Omental fat pad (tissue), 4 donors: Measurements from ENCODE around the gene HAGH. TPM values are rescaled to one million over a fixed set of nuclear protein-coding genes. Genes with fewer than 3 reads are reported as not detected.
A peak's percentile ranks its signal among the peaks of the same experiment; 100 is the strongest.

ENCODE experiments used
- ATAC-seq: fragments of 150-250 bp; one replicate; pipeline ENCODE4 v1.9.1; 2016; ENCODE audit warnings: mild to moderate bottlenecking, moderate library complexity; ENCODE audit not compliant: low FRiP score
- DNase-seq: peaks from one replicate; pipeline ENCODE4 v3.0.0-alpha.2; 2019; ENCODE audit warnings: low spot score
- total RNA-seq, 4 donors: library from RNA; depleted of rRNA; stranded (reverse); fragments of >200 nt; gene quantifications; one replicate each; pipeline ENCODE4 v1.1.0, GENCODE V29; 2016
- TF ChIP-seq, protein P1 (sequence below), 3 donors: fragments of 450-650 bp; IDR thresholded peaks; one replicate each; pipeline ENCODE4 v1.5.1; 2016 to 2017; ENCODE audit warnings: antibody characterized with exemption in 3 of 3, mild to moderate bottlenecking in 3 of 3, moderate library complexity in 2 of 3

Gene HAGH
- total RNA-seq, 4 donors from 2014 or later: 69.8 to 130 (median 81.5) TPM

DNA sequence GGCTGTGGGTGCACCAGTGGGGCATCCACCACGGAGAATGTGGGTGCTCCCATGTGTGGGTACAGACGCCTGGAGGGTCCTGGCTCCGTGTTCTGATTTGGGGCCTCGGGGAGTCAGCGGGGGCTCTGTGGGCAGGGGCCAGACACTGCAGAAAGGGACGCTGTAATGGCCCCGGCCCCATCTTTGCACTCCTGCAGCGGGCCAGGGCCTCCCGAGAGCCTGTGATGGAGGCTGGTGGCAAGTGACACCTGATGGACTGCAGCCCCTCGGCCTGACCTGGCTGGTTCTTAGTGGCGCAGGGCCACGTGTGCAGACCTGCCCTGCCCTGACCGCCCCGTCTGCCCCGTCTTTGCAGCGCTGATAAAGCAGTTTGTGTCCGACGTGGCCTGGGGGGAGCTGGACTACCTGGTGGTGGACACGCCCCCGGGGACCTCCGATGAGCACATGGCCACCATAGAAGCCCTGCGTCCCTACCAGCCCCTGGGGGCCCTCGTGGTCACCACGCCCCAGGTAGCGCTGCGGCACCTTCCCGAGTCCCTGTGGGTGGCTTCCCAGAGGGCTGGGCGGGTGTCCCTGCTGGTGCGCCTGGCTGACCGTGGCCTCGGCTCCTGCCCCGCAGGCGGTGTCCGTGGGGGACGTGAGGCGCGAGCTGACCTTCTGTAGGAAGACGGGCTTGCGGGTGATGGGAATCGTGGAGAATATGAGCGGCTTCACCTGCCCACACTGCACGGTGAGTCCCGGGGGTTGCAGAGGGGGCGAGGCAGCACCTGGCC lies 39.1 kb downstream of the HAGH start:
- DNase-seq: no peak
- TF ChIP-seq, protein P1, sequence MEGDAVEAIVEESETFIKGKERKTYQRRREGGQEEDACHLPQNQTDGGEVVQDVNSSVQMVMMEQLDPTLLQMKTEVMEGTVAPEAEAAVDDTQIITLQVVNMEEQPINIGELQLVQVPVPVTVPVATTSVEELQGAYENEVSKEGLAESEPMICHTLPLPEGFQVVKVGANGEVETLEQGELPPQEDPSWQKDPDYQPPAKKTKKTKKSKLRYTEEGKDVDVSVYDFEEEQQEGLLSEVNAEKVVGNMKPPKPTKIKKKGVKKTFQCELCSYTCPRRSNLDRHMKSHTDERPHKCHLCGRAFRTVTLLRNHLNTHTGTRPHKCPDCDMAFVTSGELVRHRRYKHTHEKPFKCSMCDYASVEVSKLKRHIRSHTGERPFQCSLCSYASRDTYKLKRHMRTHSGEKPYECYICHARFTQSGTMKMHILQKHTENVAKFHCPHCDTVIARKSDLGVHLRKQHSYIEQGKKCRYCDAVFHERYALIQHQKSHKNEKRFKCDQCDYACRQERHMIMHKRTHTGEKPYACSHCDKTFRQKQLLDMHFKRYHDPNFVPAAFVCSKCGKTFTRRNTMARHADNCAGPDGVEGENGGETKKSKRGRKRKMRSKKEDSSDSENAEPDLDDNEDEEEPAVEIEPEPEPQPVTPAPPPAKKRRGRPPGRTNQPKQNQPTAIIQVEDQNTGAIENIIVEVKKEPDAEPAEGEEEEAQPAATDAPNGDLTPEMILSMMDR (IDR thresholded peaks at IDR 0.05): no peak
- no peak for ATAC-seq

DNA sequence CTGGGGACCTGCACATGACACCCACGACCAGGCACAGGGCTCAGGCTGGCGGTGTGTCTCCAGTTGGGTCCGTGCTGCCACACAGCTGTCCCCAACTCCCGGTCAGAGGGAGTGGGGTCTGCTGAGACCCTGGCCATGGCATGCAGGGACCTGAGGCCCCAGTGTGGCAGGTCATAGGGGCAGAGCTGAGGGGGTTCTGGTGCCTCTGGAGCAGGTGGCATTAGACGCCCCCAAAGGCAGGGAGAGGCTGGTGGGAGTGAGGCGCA lies 39.6 kb downstream of the HAGH start:
- DNase-seq (no peak), ATAC-seq (no peak)
- TF ChIP-seq, protein P1 (IDR thresholded peaks at IDR 0.05): no peak

DNA sequence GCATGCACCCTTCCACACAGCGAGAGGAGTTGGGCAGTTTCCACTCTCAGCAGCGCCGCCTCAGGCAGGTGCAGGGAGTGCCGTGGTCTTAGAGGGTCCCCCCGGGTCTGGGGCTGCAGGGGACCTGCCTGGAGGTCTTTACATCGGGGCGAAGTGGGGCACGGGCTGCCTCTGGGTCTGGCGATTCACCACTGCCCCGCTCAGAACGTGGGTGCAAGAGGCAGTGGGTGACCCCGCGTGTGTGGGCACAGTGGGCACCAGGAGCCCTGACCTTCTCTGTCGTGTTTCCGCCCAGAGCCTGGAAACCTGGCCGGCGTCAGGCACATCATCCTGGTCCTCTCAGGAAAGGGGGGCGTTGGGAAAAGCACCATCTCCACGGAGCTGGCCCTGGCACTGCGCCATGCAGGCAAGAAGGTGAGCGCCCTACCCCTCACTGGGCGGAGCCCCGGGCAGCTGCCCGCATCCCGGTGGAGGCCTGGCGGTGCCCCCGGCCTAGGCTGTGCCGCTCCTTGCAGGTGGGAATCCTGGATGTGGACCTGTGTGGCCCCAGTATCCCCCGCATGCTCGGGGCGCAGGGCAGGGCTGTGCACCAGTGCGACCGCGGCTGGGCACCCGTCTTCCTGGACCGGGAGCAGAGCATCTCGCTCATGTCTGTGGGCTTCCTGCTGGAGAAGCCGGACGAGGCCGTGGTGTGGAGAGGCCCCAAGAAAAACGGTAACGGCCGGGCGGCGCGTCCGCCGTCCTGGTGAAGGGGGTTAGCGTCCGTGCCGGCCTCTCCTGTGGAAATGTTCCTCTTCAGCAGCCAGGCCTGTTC lies 40.2 kb downstream of the HAGH start:
- DNase-seq (no peak), ATAC-seq (no peak)
- TF ChIP-seq, protein P1 (IDR thresholded peaks at IDR 0.05): no peak

DNA sequence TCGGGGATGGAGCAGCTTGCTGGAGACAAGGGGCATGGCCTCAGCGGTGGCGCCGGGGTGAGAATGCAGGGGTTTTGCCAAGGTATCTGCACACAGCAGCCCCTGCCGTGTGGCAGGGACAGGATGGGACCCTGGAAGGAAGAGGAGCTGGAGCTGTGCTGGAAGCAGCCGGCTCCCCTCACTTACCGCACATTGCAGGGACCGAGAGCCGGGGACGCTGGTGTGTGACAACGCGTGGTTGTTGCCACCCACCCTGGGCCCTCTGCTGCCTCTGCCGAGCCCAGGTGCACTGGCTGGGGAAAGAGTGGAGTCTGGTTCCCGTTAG lies 40.8 kb downstream of the HAGH start:
- DNase-seq: no peak
- TF ChIP-seq, protein P1 (IDR thresholded peaks at IDR 0.05): no peak
- ATAC-seq: no peak

DNA sequence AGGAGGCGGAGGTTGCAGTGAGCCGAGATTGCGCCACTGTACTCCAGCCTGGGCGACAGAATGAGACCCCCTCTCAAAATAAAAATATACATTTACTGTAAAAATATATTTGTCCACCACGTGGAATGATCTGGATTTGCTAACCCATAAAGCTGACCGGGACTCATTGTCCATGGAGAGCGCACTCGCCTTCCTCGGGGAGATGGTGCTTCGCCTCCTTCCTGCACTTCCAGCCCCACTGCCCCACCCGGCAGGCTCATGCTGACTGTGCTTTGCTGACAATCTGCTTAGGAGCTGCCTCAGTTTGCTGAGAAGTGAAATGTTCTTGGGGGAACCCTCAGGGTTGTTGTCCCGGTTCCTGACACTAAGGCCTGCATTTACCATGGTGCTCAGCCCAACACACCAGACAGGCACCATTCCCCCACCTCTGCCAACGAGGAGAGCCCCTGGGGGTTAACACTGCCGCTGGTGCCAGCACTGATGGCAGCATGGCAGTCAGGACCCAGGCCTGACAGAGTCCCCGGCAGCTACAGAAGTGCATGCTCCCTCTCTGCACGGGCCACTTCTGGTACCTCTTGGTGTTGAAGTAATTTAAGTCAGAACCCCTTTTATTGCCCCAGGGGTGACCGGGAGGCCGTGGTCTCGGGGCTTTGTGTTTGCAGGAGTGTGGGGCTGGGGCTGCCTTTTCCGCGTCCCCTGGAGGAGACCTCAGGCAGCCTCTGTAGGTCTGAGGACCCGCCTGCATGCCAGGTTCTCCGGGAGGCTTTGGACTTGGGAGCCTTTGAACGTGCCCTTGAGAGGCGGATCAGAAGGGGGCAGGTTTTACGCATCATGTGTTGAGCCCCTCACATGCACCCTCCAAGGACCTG lies 41.4 kb downstream of the HAGH start:
- ATAC-seq: no peak
- TF ChIP-seq, protein P1 (IDR thresholded peaks at IDR 0.05): no peak
- no peak for DNase-seq

DNA sequence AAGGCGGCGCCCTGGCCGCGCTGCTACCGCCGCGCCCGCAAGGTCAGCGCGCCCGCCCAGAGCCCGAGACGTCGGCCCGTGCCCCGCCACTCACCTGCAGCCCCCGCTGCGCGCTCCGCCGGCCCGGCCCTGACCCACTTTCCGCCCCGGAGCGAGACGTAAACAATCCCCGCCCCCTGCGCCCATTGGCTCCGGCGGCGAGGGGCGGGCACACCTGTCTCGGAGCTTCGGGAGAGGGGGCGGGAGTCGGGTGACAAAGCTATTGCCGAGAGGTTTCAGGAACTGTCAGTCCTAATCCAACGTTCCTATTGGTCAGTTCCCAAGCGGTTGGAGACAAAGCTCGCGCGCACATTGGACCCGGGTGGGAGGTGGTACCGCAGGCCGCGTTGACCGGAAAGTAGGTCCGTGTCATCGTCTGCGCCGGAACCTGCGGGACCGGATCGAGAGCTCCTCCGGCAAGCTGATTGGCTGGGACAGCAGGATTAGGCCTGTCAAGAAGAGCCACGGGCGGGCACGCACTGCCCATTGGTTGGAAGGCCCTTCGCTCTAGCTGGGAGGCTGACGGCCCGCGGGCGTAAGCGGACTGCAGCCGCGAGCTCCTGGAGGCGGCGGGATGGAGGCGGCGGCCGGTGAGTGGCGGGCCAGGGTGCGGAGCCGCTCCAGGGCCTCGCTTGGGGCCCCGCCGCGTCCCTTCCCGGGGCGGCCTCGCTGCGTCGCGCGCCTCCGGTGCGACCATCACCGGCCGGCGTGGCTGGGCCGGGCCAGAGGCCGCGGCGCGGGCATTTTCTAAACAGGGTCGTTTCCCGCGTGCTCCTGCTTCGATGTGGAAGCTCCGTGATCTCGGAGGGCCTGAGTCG lies 44.0 kb downstream of the HAGH start, which contains the start of the genes NUBP2 and SPSB3:
TSS of gene NUBP2 (plus strand) at position 553 of the 857 bp plus-strand sequence. CDS start at position 614, 61 bp downstream.
TSS of gene SPSB3 (minus strand) at position 164 of the 857 bp plus-strand sequence. CDS start 1,088 bp downstream, outside the sequence.
- TF ChIP-seq, protein P1 (IDR thresholded peaks at IDR 0.05): no peak
- ATAC-seq (peak; percentile 97), DNase-seq (peak; percentile 94)
